ENCODE data around the gene DNAJC10.

The DNAJC10 gene

GRCh38 chr2:182715892-182716649 lies at the start of gene DNAJC10:
Gene DNAJC10 (plus strand): TSS chr2:182716257. CDS start chr2:182718087, 1,830 bp downstream.
- H3K36me3 ChIP-seq (replicated peaks; ENCODE audit: insufficient read depth, low read length), result no peaks in the 10 kb centered on the region; the same call in 1 of the 2 replicates
- H3K4me2 ChIP-seq (ENCODE audit: low read depth, low read length), result peak within 1 kb of the TSS; percentile 66
- H3F3A ChIP-seq (ENCODE audit: insufficient read depth, low read length), result peaks cover 38% of the 10 kb centered on the region
- H3K9ac ChIP-seq (ENCODE audit: low read length), result peak within 1 kb of the TSS; percentile 99
- H3K27me3 ChIP-seq (replicated peaks; ENCODE audit: insufficient read depth, low read length), result no peaks in the 10 kb centered on the region
- H4K20me1 ChIP-seq (ENCODE audit: insufficient read depth, low read length), result no peaks in the 10 kb centered on the region
- peaks cover 11% of the 10 kb centered on the region for H3K4me1 ChIP-seq (ENCODE audit: low read length)
- no peaks in the 10 kb centered on the region for H3K9me2 ChIP-seq (replicated peaks; ENCODE audit: insufficient read depth, low read length)
- DNase-seq, result peak; percentile 85
- no peaks in the 10 kb centered on the region for H3K9me3 ChIP-seq (replicated peaks; ENCODE audit: insufficient read depth, low read length)
- peak within 1 kb of the TSS; percentile 98 for H3K4me3 ChIP-seq (ENCODE audit: low read length)
- H3K27ac ChIP-seq (ENCODE audit: low read length), result peak within 1 kb of the TSS; percentile 95
- TF ChIP-seq EZH2 (optimal IDR thresholded peaks at IDR 0.05; ENCODE audit: low read depth, low read length) (no peak), EZH2phosphoT487 (IDR thresholded peaks at IDR 0.05; ENCODE audit: low read length) (no peak), CTCF (IDR thresholded peaks at IDR 0.05; ENCODE audit: low read length) (no peak)
- H3K79me2 ChIP-seq (ENCODE audit: low read length), result peaks cover 26% of the 10 kb centered on the region
- H2AFZ ChIP-seq (ENCODE audit: low read length), result peak within 1 kb of the TSS; percentile 64

GRCh38 chr2:182666674-182667314 lies 49.3 kb upstream of the DNAJC10 start:
- Histone ChIP-seq H3K27me3 (replicated peaks; ENCODE audit: insufficient read depth, low read length) (no peaks in the 10 kb centered on the region), H4K20me1 (ENCODE audit: insufficient read depth, low read length) (no peaks in the 10 kb centered on the region), H3K79me2 (ENCODE audit: low read length) (no peaks in the 10 kb centered on the region), H3K9me2 (replicated peaks; ENCODE audit: insufficient read depth, low read length) (no peaks in the 10 kb centered on the region), H3K4me2 (ENCODE audit: low read depth, low read length) (peak overlapping the region; percentile 23; the same call in 1 of the 2 replicates), H3K36me3 (replicated peaks; ENCODE audit: insufficient read depth, low read length) (no peaks in the 10 kb centered on the region), H3K4me1 (ENCODE audit: low read length) (peaks cover 29% of the 10 kb centered on the region), H3F3A (ENCODE audit: insufficient read depth, low read length) (peaks cover 8% of the 10 kb centered on the region; the same call in 1 of the 2 replicates), H3K9ac (ENCODE audit: low read length) (no peak overlapping the region), H2AFZ (ENCODE audit: low read length) (peak overlapping the region; percentile 15; the same call in 1 of the 2 replicates), H3K4me3 (ENCODE audit: low read length) (no peak overlapping the region), H3K9me3 (replicated peaks; ENCODE audit: insufficient read depth, low read length) (no peaks in the 10 kb centered on the region), H3K27ac (ENCODE audit: low read length) (no peak overlapping the region)
- TF ChIP-seq EZH2 (optimal IDR thresholded peaks at IDR 0.05; ENCODE audit: low read depth, low read length) (no peak), EZH2phosphoT487 (IDR thresholded peaks at IDR 0.05; ENCODE audit: low read length) (no peak), CTCF (IDR thresholded peaks at IDR 0.05; ENCODE audit: low read length) (peak; percentile 74)
- DNase-seq, result peak; percentile 67

GRCh38 chr2:182667315-182667695 lies 48.8 kb upstream of the DNAJC10 start:
- Histone ChIP-seq H3F3A (ENCODE audit: insufficient read depth, low read length) (peaks cover 8% of the 10 kb centered on the region; the same call in 1 of the 2 replicates), H3K36me3 (replicated peaks; ENCODE audit: insufficient read depth, low read length) (no peaks in the 10 kb centered on the region), H3K9ac (ENCODE audit: low read length) (no peak overlapping the region), H3K4me2 (ENCODE audit: low read depth, low read length) (peak overlapping the region; percentile 23; the same call in 1 of the 2 replicates), H2AFZ (ENCODE audit: low read length) (peak overlapping the region; percentile 15; the same call in 1 of the 2 replicates), H3K9me2 (replicated peaks; ENCODE audit: insufficient read depth, low read length) (no peaks in the 10 kb centered on the region), H3K9me3 (replicated peaks; ENCODE audit: insufficient read depth, low read length) (no peaks in the 10 kb centered on the region), H3K27me3 (replicated peaks; ENCODE audit: insufficient read depth, low read length) (no peaks in the 10 kb centered on the region), H3K4me3 (ENCODE audit: low read length) (no peak overlapping the region), H3K27ac (ENCODE audit: low read length) (no peak overlapping the region), H3K4me1 (ENCODE audit: low read length) (peaks cover 29% of the 10 kb centered on the region), H3K79me2 (ENCODE audit: low read length) (no peaks in the 10 kb centered on the region), H4K20me1 (ENCODE audit: insufficient read depth, low read length) (no peaks in the 10 kb centered on the region)
- TF ChIP-seq CTCF (IDR thresholded peaks at IDR 0.05; ENCODE audit: low read length) (no peak; the same call in 1 of the 2 replicates), EZH2phosphoT487 (IDR thresholded peaks at IDR 0.05; ENCODE audit: low read length) (no peak), EZH2 (optimal IDR thresholded peaks at IDR 0.05; ENCODE audit: low read depth, low read length) (no peak)
- no peak for DNase-seq
